IMR-90 (cell line): ENCODE measurements around the gene NLGN1. TPM values are rescaled to one million over a fixed set of nuclear protein-coding genes. Genes with fewer than 3 reads are reported as not detected.

Experiments
- ATAC-seq: fragments of 200-7000 bp; cut with Tn5 transposase; 2 replicates; pipeline ENCODE4 v1.9.1; 2020; ENCODE audit warnings: low read depth, mild to moderate bottlenecking, moderate library complexity
- BruUV-seq: library from RNA; stranded (reverse); fragments of 400-500 nt; replicated peaks from 2 replicates; lab custom pipeline; 2021; lab: Mats Ljungman, UMichigan
- CTCF ChIA-PET: fragments of 300-600 bp; formaldehyde crosslinking; extraction: SDS; loops from one replicate; lab custom pipeline; 2021; ENCODE audit warnings: antibody characterized with exemption; lab: Yijun Ruan, JAX
- POLR2A ChIA-PET: fragments of 300-600 bp; sonication (Branson Sonifier 250); formaldehyde crosslinking; loops from one replicate; lab custom pipeline; 2022; ENCODE audit warnings: antibody characterized with exemption; ENCODE audit not compliant: unreplicated experiment; lab: Charles Lee
- DNase-seq: peaks from one replicate; pipeline ENCODE4 v3.0.0; 2013
- H2AFZ ChIP-seq: replicated peaks from 2 replicates; pipeline ENCODE3; 2013; ENCODE audit warnings: low read length, mild to moderate bottlenecking; ENCODE audit not compliant: poor library complexity
- H2AK5ac ChIP-seq: 2 replicates; pipeline ENCODE4 v1.6.1; 2013; ENCODE audit warnings: low read depth, low read length, inconsistent platforms
- H2AK9ac ChIP-seq: replicated peaks from 2 replicates; pipeline ENCODE3; 2013; ENCODE audit warnings: mild to moderate bottlenecking, low read depth, low read length, moderate library complexity; ENCODE audit not compliant: poor library complexity
- H2BK120ac ChIP-seq: 2 replicates; pipeline ENCODE4 v1.6.1; 2013; ENCODE audit warnings: low read depth, low read length, inconsistent platforms
- H2BK15ac ChIP-seq: 3 replicates; pipeline ENCODE4 v1.6.1; 2013; ENCODE audit warnings: low read depth, low read length, inconsistent platforms
- H2BK20ac ChIP-seq: 2 replicates; pipeline ENCODE4 v1.6.1; 2013; ENCODE audit warnings: low read depth, mild to moderate bottlenecking, inconsistent platforms, low read length, moderate library complexity
- H2BK5ac ChIP-seq: 2 replicates; pipeline ENCODE4 v1.6.1; 2013; ENCODE audit warnings: mild to moderate bottlenecking, low read depth, low read length, inconsistent platforms; ENCODE audit not compliant: poor library complexity, severe bottlenecking
- H3K14ac ChIP-seq: replicated peaks from 2 replicates; pipeline ENCODE4 v1.6.1; 2013; ENCODE audit warnings: low read depth, low read length, inconsistent platforms
- H3K18ac ChIP-seq: 2 replicates; pipeline ENCODE4 v1.6.1; 2013; ENCODE audit warnings: low read depth, low read length, control low read depth
- H3K23ac ChIP-seq: 2 replicates; pipeline ENCODE4 v1.6.1; 2013; ENCODE audit warnings: low read depth, low read length, inconsistent platforms
- H3K27ac ChIP-seq: 2 replicates; pipeline ENCODE4 v1.5.1; 2013; ENCODE audit warnings: mild to moderate bottlenecking, control low read depth, low read length; ENCODE audit not compliant: insufficient read depth
- H3K27me3 ChIP-seq: 2 replicates; pipeline ENCODE4 v1.6.1; 2013; ENCODE audit warnings: low read length; ENCODE audit not compliant: control insufficient read depth, insufficient read depth
- H3K36me3 ChIP-seq: 2 replicates; pipeline ENCODE4 v1.6.1; 2013; ENCODE audit warnings: low read length, mixed read lengths; ENCODE audit not compliant: control insufficient read depth, insufficient read depth
- H3K4ac ChIP-seq: 2 replicates; pipeline ENCODE4 v1.6.1; 2013; ENCODE audit warnings: low read depth, low read length, inconsistent platforms
- H3K4me1 ChIP-seq: 2 replicates; pipeline ENCODE4 v1.6.1; 2013; ENCODE audit warnings: low read length, mixed read lengths; ENCODE audit not compliant: control insufficient read depth, insufficient read depth
- H3K4me2 ChIP-seq: 2 replicates; pipeline ENCODE4 v1.6.1; 2013; ENCODE audit warnings: low read depth, mild to moderate bottlenecking, control low read depth, low read length, moderate library complexity
- H3K4me3 ChIP-seq: 2 replicates; pipeline ENCODE4 v1.5.1; 2013; ENCODE audit warnings: low read depth, mild to moderate bottlenecking, control low read depth, low read length, moderate library complexity; ENCODE audit not compliant: insufficient read depth
- H3K56ac ChIP-seq: 2 replicates; pipeline ENCODE4 v1.6.1; 2013; ENCODE audit warnings: low read length, inconsistent platforms; ENCODE audit not compliant: insufficient read depth; ENCODE audit errors: extremely low read depth
- H3K79me1 ChIP-seq, 2 experiments: 2 replicates each; pipeline ENCODE4 v1.6.1; 2013; ENCODE audit warnings: low read length in 2 of 2, inconsistent platforms in 1 of 2, low read depth in 1 of 2
- H3K9ac ChIP-seq: 2 replicates; pipeline ENCODE4 v1.6.1; 2013; ENCODE audit warnings: low read depth, low read length, control low read depth
- H3K9me1 ChIP-seq: 2 replicates; pipeline ENCODE4 v1.6.1; 2013; ENCODE audit warnings: low read length, inconsistent platforms; ENCODE audit not compliant: insufficient read depth
- H3K9me3 ChIP-seq: 2 replicates; pipeline ENCODE4 v1.6.1; 2013; ENCODE audit warnings: low read length; ENCODE audit not compliant: control insufficient read depth, insufficient read depth
- H4K20me1 ChIP-seq: 2 replicates; pipeline ENCODE4 v1.6.1; 2013; ENCODE audit warnings: low read length, inconsistent platforms; ENCODE audit not compliant: insufficient read depth
- H4K5ac ChIP-seq: 2 replicates; pipeline ENCODE4 v1.6.1; 2013; ENCODE audit warnings: mild to moderate bottlenecking, low read depth, low read length, control low read depth
- H4K8ac ChIP-seq, 2 experiments: 2 replicates each; pipeline ENCODE4 v1.6.1; 2013; ENCODE audit warnings: low read depth in 2 of 2, low read length in 2 of 2, control low read depth in 1 of 2, inconsistent platforms in 1 of 2
- H4K91ac ChIP-seq: 2 replicates; pipeline ENCODE4 v1.6.1; 2013; ENCODE audit warnings: low read depth, low read length, inconsistent platforms; ENCODE audit not compliant: insufficient read depth
- BHLHE40 ChIP-seq: fragments of 150-350 bp; IDR thresholded peaks from 2 replicates; pipeline ENCODE4 v1.6.1; 2016; ENCODE audit warnings: mild to moderate bottlenecking, low read depth, low read length
- CHD1 ChIP-seq: IDR thresholded peaks from 2 replicates; pipeline ENCODE4 v1.6.1; 2012; ENCODE audit warnings: low read depth, low read length, improper control_type of control experiment
- ELK1 ChIP-seq: fragments of 150-350 bp; IDR thresholded peaks from 2 replicates; pipeline ENCODE4 v1.6.1; 2016; ENCODE audit warnings: low read depth, mild to moderate bottlenecking, low read length, moderate library complexity, borderline replicate concordance
- FOS ChIP-seq: fragments of 150-350 bp; IDR thresholded peaks from 2 replicates; pipeline ENCODE4 v1.6.1; 2016; ENCODE audit warnings: low read depth, low read length
- MAZ ChIP-seq: IDR thresholded peaks from 2 replicates; pipeline ENCODE4 v1.6.1; 2012; ENCODE audit warnings: low read depth, mild to moderate bottlenecking, low read length, improper control_type of control experiment, moderate library complexity, borderline replicate concordance
- MXI1 ChIP-seq: IDR thresholded peaks from 2 replicates; pipeline ENCODE4 v1.6.1; 2012; ENCODE audit warnings: low read depth, mild to moderate bottlenecking, low read length, moderate library complexity, borderline replicate concordance
- POLR2A ChIP-seq: IDR thresholded peaks from 2 replicates; pipeline ENCODE4 v1.6.1; 2012; ENCODE audit warnings: mild to moderate bottlenecking, low read depth, low read length
- RAD21 ChIP-seq: IDR thresholded peaks from 2 replicates; pipeline ENCODE4 v1.6.1; 2012; ENCODE audit warnings: low read length, improper control_type of control experiment
- WGBS, 2 experiments: methylation state at CpG; one replicate each; pipeline versions ENCODE4 v1.1.5 to v1.1.7; 2013; ENCODE audit warnings: missing lambda C conversion rate in 2 of 2; ENCODE audit not compliant: insufficient read length in 1 of 2; ENCODE audit errors: extremely low coverage in 2 of 2; 5-methylcytosine and 5-hydroxymethylcytosine counted together
- dilution Hi-C: fragments of 300-500 bp; cut with HindIII; formaldehyde crosslinking; loops from one replicate; pipeline ENCODE4 v1.14.3; 2018; ENCODE audit warnings: low sequenced_read_pairs; ENCODE audit not compliant: unreplicated experiment
- in situ Hi-C: fragments of 300-500 bp; cut with MboI; formaldehyde crosslinking; loops from 3 replicates; pipeline ENCODE4 v1.14.3; 2019; ENCODE audit warnings: low sequenced_read_pairs, inconsistent platforms, mixed read lengths
- intact Hi-C: fragments of 100-400 bp; cut with micrococcal nuclease; formaldehyde crosslinking; loops from 2 replicates; pipeline ENCODE4 v1.10.0; 2022
- polyA plus RNA-seq, 3 experiments: library from polyadenylated mRNA; depleted of rRNA; stranded (reverse); fragments of >200 nt; gene quantifications; 2 replicates each; pipeline ENCODE4 v1.2.3, GENCODE V29; 2012; ENCODE audit warnings: low replicate concordance in 1 of 3
- total RNA-seq: library from RNA; depleted of rRNA; stranded (reverse); fragments of >200 nt; gene quantifications from 2 replicates; pipeline ENCODE4 v1.2.3, GENCODE V29; 2012

NLGN1 gene
- total and polyA plus RNA-seq, 2 of the 4 experiments (the other 2 are of a cell fraction): 1.8 to 12.5 TPM

- no peak overlapping the region for H2AK9ac ChIP-seq
- no peak overlapping the region for H3K56ac ChIP-seq
- no peak for ATAC-seq
- H2AK5ac ChIP-seq: no peak overlapping the region
- BruUV-seq: no TSS peak
- no peak overlapping the region for H3K4me3 ChIP-seq
- H3K23ac ChIP-seq: no peak overlapping the region
- no peak overlapping the region for H3K4ac ChIP-seq
- H4K20me1 ChIP-seq: no peaks in the 10 kb centered on the region
- H3K4me1 ChIP-seq: no peaks in the 10 kb centered on the region
- no peak for DNase-seq
- H3K9ac ChIP-seq: no peak overlapping the region
- H3K27me3 ChIP-seq: no peaks in the 10 kb centered on the region
- H3K18ac ChIP-seq: no peak overlapping the region
- H2BK120ac ChIP-seq: no peak overlapping the region
- no peak overlapping the region for H4K8ac ChIP-seq
- ChIA-PET CTCF (interaction anchor here (1.6 kb wide), 1 partner anchor 20 kb away, joined by 3 read pairs; no protein-coding TSS in a partner anchor), POLR2A (no interaction called here)
- TF ChIP-seq POLR2A (no peak), BHLHE40 (no peak), MAZ (no peak), RAD21 (no peak), CHD1 (no peak), FOS (no peak), ELK1 (no peak), MXI1 (no peak)
- no peak overlapping the region for H2BK15ac ChIP-seq
- H4K5ac ChIP-seq: no peak overlapping the region
- no peak overlapping the region for H2AFZ ChIP-seq
- no peak overlapping the region for H3K27ac ChIP-seq
- dilution Hi-C loops (no loop called here), intact Hi-C loops (no loop called here), in situ Hi-C loops (no loop called here)
- H3K14ac ChIP-seq: no peak overlapping the region
- H3K9me1 ChIP-seq: no peaks in the 10 kb centered on the region
- no peak overlapping the region for H3K4me2 ChIP-seq
- H4K91ac ChIP-seq: no peak overlapping the region
- 87% methylated on average over 8 of the region's 13 CpGs; no CpG with 5 or more reads in 1 of the 2 experiments for WGBS, 2 experiments
- no peak overlapping the region for H2BK20ac ChIP-seq
- H2BK5ac ChIP-seq: no peak overlapping the region
- H3K9me3 ChIP-seq: no peaks in the 10 kb centered on the region
- H3K36me3 ChIP-seq: no peaks in the 10 kb centered on the region
- H3K79me1 ChIP-seq: no peaks in the 10 kb centered on the region
Measured at GRCh38 chr3:173644086-173645082, 246.8 kb downstream of the NLGN1 start.
